ENCODE measurements around the gene CCER1.

GRCh38 chr12:90977224-90977623, 22.2 kb upstream of the CCER1 start:
- TF ChIP-seq MAX (IDR thresholded peaks at IDR 0.05) (no peak), YY1 (IDR thresholded peaks at IDR 0.05; ENCODE audit: low read depth) (no peak), TAF1 (IDR thresholded peaks at IDR 0.05; ENCODE audit: low read depth) (no peak), CREB1 (IDR thresholded peaks at IDR 0.05; ENCODE audit: low read depth) (no peak), CEBPB (IDR thresholded peaks at IDR 0.05) (no peak), RAD21 (IDR thresholded peaks at IDR 0.05; ENCODE audit: low read depth) (no peak), TEAD4 (IDR thresholded peaks at IDR 0.05) (no peak), EP300 (IDR thresholded peaks at IDR 0.05; ENCODE audit: borderline replicate concordance) (no peak), NFIC (IDR thresholded peaks at IDR 0.05) (no peak)
